Measurements from ENCODE around the gene MOBP. TPM values are rescaled to one million over a fixed set of nuclear protein-coding genes. Genes with fewer than 3 reads are reported as not detected.
A peak's percentile ranks its signal among the peaks of the same experiment; 100 is the strongest.

Gene MOBP
- total RNA-seq, 1 experiment from 2014 or later, result not detected

DNA sequence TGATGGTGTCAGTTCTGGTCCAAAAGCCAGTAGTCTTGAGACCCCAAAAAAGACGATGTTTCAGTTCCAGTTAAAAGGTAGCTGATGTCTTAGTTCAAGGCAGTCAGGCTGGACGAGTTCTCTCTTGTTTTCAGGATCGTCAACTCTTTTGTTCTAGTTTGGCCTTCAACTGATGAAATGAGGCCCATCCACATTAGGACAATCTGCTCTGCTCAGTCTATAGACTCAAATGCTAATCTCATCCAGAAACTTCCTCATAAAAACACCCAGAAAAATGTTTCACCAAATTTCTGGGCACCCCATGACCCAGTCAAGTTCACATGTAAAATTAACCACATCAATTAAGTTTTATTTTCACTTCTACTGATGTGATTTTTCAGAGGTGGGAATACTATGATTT, 74.0 kb downstream of the MOBP start:
- CTCF ChIA-PET, result no interaction called here
- intact Hi-C loops (cut with micrococcal nuclease), result loop anchor here (5.0 kb wide), 1 partner anchor 776 kb away; no protein-coding TSS in a partner anchor

DNA sequence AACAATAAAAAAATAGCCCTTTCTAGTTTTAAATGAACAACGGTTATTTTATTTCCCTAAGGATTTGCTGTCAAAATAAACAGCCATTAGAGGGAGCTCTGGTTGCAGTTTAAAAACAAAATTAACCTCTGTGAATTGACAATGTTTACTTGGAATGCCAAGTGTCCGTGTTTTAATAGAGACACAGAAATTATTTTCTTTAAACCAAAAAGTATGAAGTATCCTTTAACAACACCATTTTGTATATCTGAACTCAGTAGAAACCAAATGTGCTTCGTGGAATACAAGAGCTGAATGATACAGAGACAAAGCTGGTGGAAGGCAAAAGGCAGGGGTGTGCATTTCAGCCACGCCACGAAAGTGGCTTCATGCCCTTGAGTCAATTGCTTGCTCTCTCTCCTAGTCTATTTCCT, 74.4 kb downstream of the MOBP start:
- Histone ChIP-seq H3K4me1 (ENCODE audit: insufficient read depth, low read length) (no peaks in the 10 kb centered on the region), H3K27ac (ENCODE audit: low read length) (no peak overlapping the region), H3K4me2 (ENCODE audit: low read length) (peak overlapping the region; percentile 61), H3K9me3 (ENCODE audit: low read length) (no peaks in the 10 kb centered on the region), H3K27me3 (ENCODE audit: low read length) (no peaks in the 10 kb centered on the region), H3K4me3 (ENCODE audit: low read length) (peak overlapping the region; percentile 36), H3F3A (ENCODE audit: low read length, unreplicated experiment) (no peaks in the 10 kb centered on the region), H4K20me1 (ENCODE audit: low read length) (no peaks in the 10 kb centered on the region), H3K36me3 (ENCODE audit: low read depth, low read length) (no peaks in the 10 kb centered on the region), H3K79me2 (ENCODE audit: low read length) (no peaks in the 10 kb centered on the region), H2AFZ (ENCODE audit: low read length) (peak overlapping the region; percentile 40; the same call in 1 of the 2 replicates), H3K9ac (ENCODE audit: low read length) (no peak overlapping the region), H3K9me2 (replicated peaks; ENCODE audit: low read length) (no peaks in the 10 kb centered on the region)
- ChIA-PET POLR2A (ENCODE audit: unreplicated experiment) (interaction anchor here (0.5 kb wide), 1 partner anchor 158 kb away, joined by 3 read pairs; no protein-coding TSS in a partner anchor), CTCF (interaction anchor here (0.6 kb wide), 1 partner anchor 88 kb away, joined by 3 read pairs; no protein-coding TSS in a partner anchor)
- peak; percentile 64 for DNase-seq
- intact Hi-C loops (cut with micrococcal nuclease), result loop anchor here (1.0 to 5.0 kb wide), 2 partner anchors 637 to 775 kb away; no protein-coding TSS in a partner anchor
- peak; percentile 50 for ATAC-seq
- no TSS peak for BruUV-seq (replicated peaks)
- TF ChIP-seq, protein P1, sequence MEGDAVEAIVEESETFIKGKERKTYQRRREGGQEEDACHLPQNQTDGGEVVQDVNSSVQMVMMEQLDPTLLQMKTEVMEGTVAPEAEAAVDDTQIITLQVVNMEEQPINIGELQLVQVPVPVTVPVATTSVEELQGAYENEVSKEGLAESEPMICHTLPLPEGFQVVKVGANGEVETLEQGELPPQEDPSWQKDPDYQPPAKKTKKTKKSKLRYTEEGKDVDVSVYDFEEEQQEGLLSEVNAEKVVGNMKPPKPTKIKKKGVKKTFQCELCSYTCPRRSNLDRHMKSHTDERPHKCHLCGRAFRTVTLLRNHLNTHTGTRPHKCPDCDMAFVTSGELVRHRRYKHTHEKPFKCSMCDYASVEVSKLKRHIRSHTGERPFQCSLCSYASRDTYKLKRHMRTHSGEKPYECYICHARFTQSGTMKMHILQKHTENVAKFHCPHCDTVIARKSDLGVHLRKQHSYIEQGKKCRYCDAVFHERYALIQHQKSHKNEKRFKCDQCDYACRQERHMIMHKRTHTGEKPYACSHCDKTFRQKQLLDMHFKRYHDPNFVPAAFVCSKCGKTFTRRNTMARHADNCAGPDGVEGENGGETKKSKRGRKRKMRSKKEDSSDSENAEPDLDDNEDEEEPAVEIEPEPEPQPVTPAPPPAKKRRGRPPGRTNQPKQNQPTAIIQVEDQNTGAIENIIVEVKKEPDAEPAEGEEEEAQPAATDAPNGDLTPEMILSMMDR (conservative IDR thresholded peaks at IDR 0.05; ENCODE audit: low read depth, low read length), result peak; percentile 91
- TF ChIP-seq EZH2 (IDR thresholded peaks at IDR 0.05; ENCODE audit: low read length, unreplicated experiment) (no peak), EZH2phosphoT487 (IDR thresholded peaks at IDR 0.05; ENCODE audit: borderline replicate concordance, low read length) (no peak)

More for the DNA sequence above, 74.0 kb downstream of the MOBP start:
- Histone ChIP-seq H3K4me2 (ENCODE audit: low read length) (peak overlapping the region; percentile 61; the same call in 1 of the 2 replicates), H3K9me2 (replicated peaks; ENCODE audit: low read length) (no peaks in the 10 kb centered on the region), H3K4me1 (ENCODE audit: insufficient read depth, low read length) (no peaks in the 10 kb centered on the region), H3K4me3 (ENCODE audit: low read length) (no peak overlapping the region), H3K9me3 (ENCODE audit: low read length) (no peaks in the 10 kb centered on the region), H3K27me3 (ENCODE audit: low read length) (no peaks in the 10 kb centered on the region), H3K79me2 (ENCODE audit: low read length) (no peaks in the 10 kb centered on the region), H3F3A (ENCODE audit: low read length, unreplicated experiment) (no peaks in the 10 kb centered on the region), H3K36me3 (ENCODE audit: low read depth, low read length) (no peaks in the 10 kb centered on the region), H4K20me1 (ENCODE audit: low read length) (no peaks in the 10 kb centered on the region), H3K27ac (ENCODE audit: low read length) (no peak overlapping the region), H2AFZ (ENCODE audit: low read length) (peak overlapping the region; percentile 40; the same call in 1 of the 2 replicates), H3K9ac (ENCODE audit: low read length) (no peak overlapping the region)
- TF ChIP-seq EZH2 (IDR thresholded peaks at IDR 0.05; ENCODE audit: low read length, unreplicated experiment), result no peak
- TF ChIP-seq EZH2phosphoT487 (IDR thresholded peaks at IDR 0.05; ENCODE audit: borderline replicate concordance, low read length), result no peak
- TF ChIP-seq, protein P1 (conservative IDR thresholded peaks at IDR 0.05; ENCODE audit: low read depth, low read length), result no peak
- DNase-seq, result no peak
- POLR2A ChIA-PET (ENCODE audit: unreplicated experiment), result no interaction called here
- BruUV-seq (replicated peaks), result no TSS peak
- ATAC-seq, result no peak

DNA sequence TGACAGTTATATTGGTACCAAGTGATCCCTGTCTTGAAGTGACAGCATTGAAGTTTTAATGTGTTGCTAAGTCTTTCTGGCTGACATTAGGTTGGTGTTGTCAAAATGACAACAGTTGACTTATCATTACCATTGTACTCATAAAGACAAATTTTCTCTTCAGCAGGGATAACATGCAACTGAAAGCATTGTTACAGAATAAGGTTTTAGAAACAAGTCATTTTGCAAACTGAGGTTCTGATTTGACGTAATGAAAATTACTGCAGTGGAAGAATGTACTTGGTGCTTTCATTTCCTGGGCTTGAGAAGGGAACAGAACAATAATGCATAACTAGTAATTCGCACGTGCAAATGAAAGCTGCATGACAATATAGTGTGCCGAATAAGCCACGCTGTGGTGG, 75.1 kb downstream of the MOBP start:
- Histone ChIP-seq H2AFZ (ENCODE audit: low read length) (peak overlapping the region; percentile 40; the same call in 1 of the 2 replicates), H3K9ac (ENCODE audit: low read length) (no peak overlapping the region), H3K79me2 (ENCODE audit: low read length) (no peaks in the 10 kb centered on the region), H3K27me3 (ENCODE audit: low read length) (no peaks in the 10 kb centered on the region), H3F3A (ENCODE audit: low read length, unreplicated experiment) (no peaks in the 10 kb centered on the region), H3K9me3 (ENCODE audit: low read length) (no peaks in the 10 kb centered on the region), H3K4me2 (ENCODE audit: low read length) (peak overlapping the region; percentile 61), H3K4me3 (ENCODE audit: low read length) (peak overlapping the region; percentile 36; the same call in 1 of the 2 replicates), H3K36me3 (ENCODE audit: low read depth, low read length) (no peaks in the 10 kb centered on the region), H4K20me1 (ENCODE audit: low read length) (no peaks in the 10 kb centered on the region), H3K4me1 (ENCODE audit: insufficient read depth, low read length) (no peaks in the 10 kb centered on the region), H3K9me2 (replicated peaks; ENCODE audit: low read length) (no peaks in the 10 kb centered on the region), H3K27ac (ENCODE audit: low read length) (no peak overlapping the region)
- BruUV-seq (replicated peaks), result no TSS peak
- ATAC-seq, result no peak
- ChIA-PET CTCF (interaction anchor here (0.6 kb wide), 1 partner anchor 87 kb away, joined by 3 read pairs; no protein-coding TSS in a partner anchor), POLR2A (ENCODE audit: unreplicated experiment) (interaction anchor here (0.5 kb wide), 1 partner anchor 158 kb away, joined by 3 read pairs; no protein-coding TSS in a partner anchor)
- DNase-seq, result no peak
- intact Hi-C loops (cut with micrococcal nuclease), result loop anchor here (1.0 to 5.0 kb wide), 2 partner anchors 637 to 775 kb away; no protein-coding TSS in a partner anchor
- TF ChIP-seq, protein P1 (conservative IDR thresholded peaks at IDR 0.05; ENCODE audit: low read depth, low read length), result no peak
- no peak for TF ChIP-seq EZH2 (IDR thresholded peaks at IDR 0.05; ENCODE audit: low read length, unreplicated experiment)
- no peak for TF ChIP-seq EZH2phosphoT487 (IDR thresholded peaks at IDR 0.05; ENCODE audit: borderline replicate concordance, low read length)

Measured in PC-3 (cell line).